Measurements from ENCODE around the gene PRKCZ.
A peak's percentile ranks its signal among the peaks of the same experiment; 100 is the strongest.

PRKCZ gene

GRCh38 chr1:2128189-2128901 lies 78.1 kb downstream of the PRKCZ start:
- Mint-ChIP-seq H3K4me3 (no peak overlapping the region), H3K9me3 (no peaks in the 10 kb centered on the region), H3K36me3 (no peaks in the 10 kb centered on the region), H3K27me3 (no peaks in the 10 kb centered on the region), H3K4me1 (peaks cover 45% of the 10 kb centered on the region), H3K27ac (no peak overlapping the region)
- no peak for ATAC-seq

- peaks cover 45% of the 10 kb centered on the region for H3K4me1 Mint-ChIP-seq
- no peak overlapping the region for H3K27ac Mint-ChIP-seq
- no peak for ATAC-seq
- no peak overlapping the region for H3K4me3 Mint-ChIP-seq
- no peaks in the 10 kb centered on the region for H3K27me3 Mint-ChIP-seq
- H3K9me3 Mint-ChIP-seq = no peaks in the 10 kb centered on the region
- no peaks in the 10 kb centered on the region for H3K36me3 Mint-ChIP-seq
Observed at GRCh38 chr1:2129256-2129943, 79.2 kb downstream of the PRKCZ start.

GRCh38 chr1:2130156-2130555 lies 79.9 kb downstream of the PRKCZ start:
- H3K4me1 Mint-ChIP-seq = peaks cover 40% of the 10 kb centered on the region
- no peak overlapping the region for H3K4me3 Mint-ChIP-seq
- no peaks in the 10 kb centered on the region for H3K36me3 Mint-ChIP-seq
- H3K9me3 Mint-ChIP-seq = no peaks in the 10 kb centered on the region
- ATAC-seq = no peak
- no peaks in the 10 kb centered on the region for H3K27me3 Mint-ChIP-seq
- no peak overlapping the region for H3K27ac Mint-ChIP-seq

- Mint-ChIP-seq H3K4me3 (no peak overlapping the region), H3K9me3 (no peaks in the 10 kb centered on the region)
- ATAC-seq = no peak
Observed at GRCh38 chr1:2130871-2131289, 80.7 kb downstream of the PRKCZ start.

GRCh38 chr1:2132222-2133038 lies 82.2 kb downstream of the PRKCZ start:
- no peak for ATAC-seq
- no peaks in the 10 kb centered on the region for H3K9me3 Mint-ChIP-seq
- H3K27me3 Mint-ChIP-seq = no peaks in the 10 kb centered on the region

More at GRCh38 chr1:2130871-2131289, 80.7 kb downstream of the PRKCZ start:
- no peaks in the 10 kb centered on the region for H3K27me3 Mint-ChIP-seq
- H3K4me1 Mint-ChIP-seq = peaks cover 34% of the 10 kb centered on the region
- H3K36me3 Mint-ChIP-seq = no peaks in the 10 kb centered on the region
- no peak overlapping the region for H3K27ac Mint-ChIP-seq

GRCh38 chr1:2133039-2133878 lies 83.0 kb downstream of the PRKCZ start:
- Mint-ChIP-seq H3K36me3 (peaks cover 6% of the 10 kb centered on the region), H3K27me3 (no peaks in the 10 kb centered on the region), H3K9me3 (no peaks in the 10 kb centered on the region), H3K4me3 (peak overlapping the region; percentile 80), H3K4me1 (peaks cover 16% of the 10 kb centered on the region), H3K27ac (peak overlapping the region; percentile 75)
- ATAC-seq = peak; percentile 96

More at GRCh38 chr1:2132222-2133038, 82.2 kb downstream of the PRKCZ start:
- peak overlapping the region; percentile 80 for H3K4me3 Mint-ChIP-seq
- peaks cover 18% of the 10 kb centered on the region for H3K4me1 Mint-ChIP-seq
- peak overlapping the region; percentile 75 for H3K27ac Mint-ChIP-seq
- H3K36me3 Mint-ChIP-seq = peaks cover 6% of the 10 kb centered on the region

- ATAC-seq = no peak
- Mint-ChIP-seq H3K27ac (peak overlapping the region; percentile 75), H3K36me3 (peaks cover 6% of the 10 kb centered on the region), H3K4me3 (peak overlapping the region; percentile 80), H3K9me3 (no peaks in the 10 kb centered on the region), H3K27me3 (no peaks in the 10 kb centered on the region), H3K4me1 (peaks cover 16% of the 10 kb centered on the region)
Observed at GRCh38 chr1:2133879-2134215, 83.6 kb downstream of the PRKCZ start.

GRCh38 chr1:2134266-2134620 lies 84.0 kb downstream of the PRKCZ start:
- Mint-ChIP-seq H3K36me3 (peaks cover 6% of the 10 kb centered on the region), H3K4me3 (no peak overlapping the region), H3K9me3 (no peaks in the 10 kb centered on the region), H3K4me1 (peaks cover 16% of the 10 kb centered on the region), H3K27me3 (no peaks in the 10 kb centered on the region), H3K27ac (no peak overlapping the region)
- ATAC-seq = no peak

GRCh38 chr1:2134621-2135307 lies 84.6 kb downstream of the PRKCZ start:
- no peak for ATAC-seq
- no peak overlapping the region for H3K27ac Mint-ChIP-seq
- peaks cover 6% of the 10 kb centered on the region for H3K36me3 Mint-ChIP-seq
- H3K4me1 Mint-ChIP-seq = peaks cover 20% of the 10 kb centered on the region
- H3K4me3 Mint-ChIP-seq = no peak overlapping the region
- no peaks in the 10 kb centered on the region for H3K27me3 Mint-ChIP-seq
- no peaks in the 10 kb centered on the region for H3K9me3 Mint-ChIP-seq

- no peaks in the 10 kb centered on the region for H3K9me3 Mint-ChIP-seq
- peaks cover 24% of the 10 kb centered on the region for H3K4me1 Mint-ChIP-seq
- no peak overlapping the region for H3K27ac Mint-ChIP-seq
- no peak for ATAC-seq
- peaks cover 6% of the 10 kb centered on the region for H3K36me3 Mint-ChIP-seq
- no peaks in the 10 kb centered on the region for H3K27me3 Mint-ChIP-seq
- H3K4me3 Mint-ChIP-seq = no peak overlapping the region
Observed at GRCh38 chr1:2135441-2135841, 85.2 kb downstream of the PRKCZ start.

GRCh38 chr1:2135941-2136340 lies 85.7 kb downstream of the PRKCZ start:
- Mint-ChIP-seq H3K4me3 (no peak overlapping the region), H3K9me3 (no peaks in the 10 kb centered on the region), H3K27me3 (no peaks in the 10 kb centered on the region), H3K4me1 (peaks cover 24% of the 10 kb centered on the region), H3K27ac (no peak overlapping the region), H3K36me3 (peaks cover 6% of the 10 kb centered on the region)
- ATAC-seq = no peak

GRCh38 chr1:2136386-2137235 lies 86.4 kb downstream of the PRKCZ start:
- H3K27ac Mint-ChIP-seq = no peak overlapping the region
- H3K9me3 Mint-ChIP-seq = no peaks in the 10 kb centered on the region
- ATAC-seq = no peak
- no peaks in the 10 kb centered on the region for H3K27me3 Mint-ChIP-seq
- peaks cover 23% of the 10 kb centered on the region for H3K4me1 Mint-ChIP-seq
- H3K36me3 Mint-ChIP-seq = peaks cover 6% of the 10 kb centered on the region
- H3K4me3 Mint-ChIP-seq = no peak overlapping the region

GRCh38 chr1:2137257-2138121 lies 87.3 kb downstream of the PRKCZ start:
- Mint-ChIP-seq H3K9me3 (no peaks in the 10 kb centered on the region), H3K27me3 (no peaks in the 10 kb centered on the region), H3K27ac (peak overlapping the region; percentile 36), H3K4me1 (peaks cover 14% of the 10 kb centered on the region), H3K4me3 (no peak overlapping the region), H3K36me3 (peaks cover 6% of the 10 kb centered on the region)
- ATAC-seq = no peak
